Activated CD4-positive, alpha-beta T cell treated with anti-CD3 and anti-CD28 coated beads, Interleukin-2, amount 50 U/mL, for 24 hours (primary cell): ENCODE data around the gene INSL3.
A peak's percentile ranks its signal among the peaks of the same experiment; 100 is the strongest.

Source experiments
- DNase-seq, 2 donors: peaks; one replicate each; pipeline ENCODE4 v3.0.0-alpha.2; 2020; ENCODE audit warnings: low read depth in 1 of 2, low spot score in 1 of 2

INSL3 gene, protein sequence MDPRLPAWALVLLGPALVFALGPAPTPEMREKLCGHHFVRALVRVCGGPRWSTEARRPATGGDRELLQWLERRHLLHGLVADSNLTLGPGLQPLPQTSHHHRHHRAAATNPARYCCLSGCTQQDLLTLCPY

DNA sequence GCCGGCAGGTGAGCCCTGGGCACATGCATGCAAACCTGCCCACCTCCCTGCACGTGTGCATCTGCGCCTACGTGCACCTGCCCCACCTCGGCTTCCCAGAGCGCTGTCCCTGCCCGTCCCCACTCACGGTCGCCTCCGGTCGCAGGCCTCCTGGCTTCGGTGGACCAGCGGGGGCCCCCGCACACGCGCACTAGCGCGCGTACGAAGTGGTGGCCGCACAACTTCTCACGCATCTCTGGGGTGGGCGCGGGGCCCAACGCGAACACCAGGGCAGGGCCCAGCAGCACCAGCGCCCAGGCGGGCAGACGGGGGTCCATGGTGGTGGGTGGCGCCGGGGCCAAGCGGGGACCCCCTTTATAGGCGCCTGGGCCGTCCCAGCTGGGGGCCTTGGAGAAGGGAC is at the start of gene INSL3:
INSL3 (minus strand) TSS at position 330 of the 400 bp plus-strand sequence; CDS start at position 317, 13 bp downstream.
- no peak for DNase-seq

DNA sequence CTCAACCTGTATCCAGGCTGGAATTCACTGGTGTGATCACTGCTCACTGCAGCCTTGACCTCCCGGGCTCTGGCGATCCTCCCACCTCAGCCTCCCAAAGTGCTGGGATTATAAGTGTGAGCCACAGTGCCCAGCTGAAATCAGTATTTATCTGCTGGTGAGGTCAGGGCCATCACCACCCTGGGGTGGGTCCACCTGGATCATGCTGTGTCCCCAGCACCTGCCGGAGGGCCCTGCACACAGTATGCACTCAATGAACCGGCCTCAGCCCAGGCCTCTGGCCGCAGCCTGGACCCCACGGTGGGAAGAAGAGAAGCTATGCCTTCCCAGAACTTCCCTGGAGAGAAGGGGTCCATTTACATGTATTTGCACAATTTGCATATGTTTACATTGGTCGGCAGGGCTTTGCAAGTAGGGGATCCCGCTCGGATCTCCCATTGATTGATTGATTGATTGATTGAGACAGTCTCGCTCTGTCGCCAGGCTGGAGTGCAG is 47.8 kb upstream of the INSL3 start:
- no peak for DNase-seq

DNA sequence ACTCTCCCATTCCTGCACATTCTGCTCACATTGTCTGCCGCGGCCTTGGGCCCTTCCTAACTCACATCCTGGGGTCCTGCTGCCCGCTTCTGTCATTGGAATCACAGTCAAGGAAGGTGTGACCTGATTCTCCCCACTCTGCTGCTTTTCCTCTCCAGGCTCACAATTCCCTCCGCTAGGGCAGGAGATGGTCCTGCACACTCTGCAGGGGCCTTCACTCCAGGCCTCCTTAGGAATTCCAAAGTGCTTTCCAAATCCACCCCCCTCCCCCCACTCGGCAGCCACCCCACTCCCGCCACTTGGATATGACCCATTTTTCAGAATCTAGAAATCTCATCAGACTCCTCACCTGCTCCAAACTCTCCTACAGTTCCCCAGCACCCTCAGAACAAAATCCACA is 47.4 kb upstream of the INSL3 start:
- DNase-seq: no peak

DNA sequence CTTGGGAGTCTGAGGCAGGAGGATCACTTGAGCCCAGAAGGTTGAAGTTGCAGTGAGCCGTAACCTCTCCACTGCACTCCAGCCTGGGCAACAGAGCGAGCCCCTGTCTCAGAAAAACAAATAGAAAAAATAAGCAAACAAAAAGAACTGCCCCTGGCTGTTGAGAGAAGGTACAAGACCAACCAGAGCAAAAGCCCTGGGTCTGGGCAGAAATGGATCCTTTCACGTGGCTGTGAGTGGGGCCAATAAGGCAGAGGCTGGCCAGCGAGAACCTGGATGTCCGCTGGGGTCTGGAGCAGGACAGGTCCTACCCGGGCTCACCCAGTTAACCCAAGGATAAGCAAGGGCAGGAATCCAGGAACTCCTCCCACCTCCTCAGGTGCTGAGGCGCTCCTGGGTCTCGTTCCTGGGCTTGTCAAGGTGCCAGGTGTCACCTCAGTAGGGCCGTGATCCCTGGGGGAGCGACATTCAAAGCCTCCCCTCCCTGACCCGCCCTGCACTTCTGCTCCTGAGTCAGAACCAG is 45.7 kb upstream of the INSL3 start:
- no peak for DNase-seq

DNA sequence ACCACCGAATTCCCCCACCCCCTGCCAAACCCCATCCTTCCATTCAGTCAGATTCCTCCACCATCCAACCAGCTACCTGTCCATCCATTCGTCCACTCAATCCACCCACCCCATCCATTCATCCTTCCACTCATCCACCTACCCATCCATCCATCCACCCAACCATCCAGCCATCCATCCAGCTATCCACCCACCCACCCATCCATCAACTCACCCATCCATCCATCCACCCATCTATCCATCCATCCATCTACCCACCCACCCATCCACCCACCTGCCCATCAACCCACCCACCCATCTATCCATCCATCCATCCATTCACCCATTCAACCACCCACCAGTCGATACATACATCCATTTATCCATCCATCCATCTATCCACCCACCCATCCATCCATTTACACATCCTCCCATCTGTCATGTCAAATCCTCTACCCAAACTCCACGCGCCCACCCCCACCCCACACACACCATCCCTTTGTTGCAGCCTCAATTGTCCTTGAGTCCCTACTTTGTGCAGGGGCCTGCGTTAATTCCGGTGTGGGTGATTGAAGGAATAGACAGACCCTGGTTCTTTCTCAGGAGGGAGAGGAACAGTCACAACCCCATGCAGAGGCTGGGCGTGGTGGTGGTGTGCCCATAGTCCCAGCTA is 45.1 kb upstream of the INSL3 start:
- DNase-seq: no peak

DNA sequence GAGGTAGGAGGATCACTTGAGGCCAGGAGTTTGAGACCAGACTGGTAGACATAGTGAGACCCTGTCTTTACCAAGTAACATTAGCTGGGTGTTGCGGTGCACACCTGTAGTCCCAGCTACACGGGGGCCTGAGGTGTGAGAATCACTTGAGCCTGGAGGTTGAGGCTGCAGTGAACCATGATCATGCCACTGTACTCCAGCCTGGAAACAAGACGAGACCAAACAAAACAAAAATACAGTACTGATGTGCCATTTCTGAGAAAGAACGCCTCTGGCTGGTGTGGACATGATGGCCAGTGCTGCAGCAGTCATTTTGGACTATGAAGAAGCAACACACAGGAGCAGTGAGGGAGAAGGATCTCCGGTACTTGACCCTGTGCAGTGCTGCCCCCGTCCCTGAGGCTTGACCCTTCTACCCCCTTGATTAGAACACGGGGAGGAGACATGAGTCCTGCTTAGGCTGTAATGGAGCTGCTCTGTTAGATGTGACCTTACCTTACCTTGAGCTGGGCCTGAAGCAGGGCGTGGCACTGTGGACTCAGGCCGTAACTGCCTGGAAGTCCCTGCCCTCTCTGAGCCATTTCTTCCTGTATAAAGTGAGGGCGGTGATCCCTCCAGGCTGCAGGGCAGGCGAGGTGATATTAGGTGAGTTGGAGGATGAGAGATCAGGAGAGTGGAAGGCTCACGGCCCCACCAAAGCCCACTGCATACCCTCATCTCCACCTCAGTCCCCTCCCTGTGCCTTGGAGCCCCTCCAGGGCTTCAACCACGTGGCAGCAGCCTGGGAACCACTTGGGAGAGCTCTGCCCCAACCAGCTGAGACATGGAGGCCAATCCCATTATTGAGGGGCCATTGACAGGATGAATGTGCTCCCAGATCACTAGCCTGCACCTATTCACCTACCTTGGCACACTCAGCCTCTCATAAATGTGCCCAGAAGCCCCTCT is 44.3 kb upstream of the INSL3 start:
- DNase-seq: no peak

DNA sequence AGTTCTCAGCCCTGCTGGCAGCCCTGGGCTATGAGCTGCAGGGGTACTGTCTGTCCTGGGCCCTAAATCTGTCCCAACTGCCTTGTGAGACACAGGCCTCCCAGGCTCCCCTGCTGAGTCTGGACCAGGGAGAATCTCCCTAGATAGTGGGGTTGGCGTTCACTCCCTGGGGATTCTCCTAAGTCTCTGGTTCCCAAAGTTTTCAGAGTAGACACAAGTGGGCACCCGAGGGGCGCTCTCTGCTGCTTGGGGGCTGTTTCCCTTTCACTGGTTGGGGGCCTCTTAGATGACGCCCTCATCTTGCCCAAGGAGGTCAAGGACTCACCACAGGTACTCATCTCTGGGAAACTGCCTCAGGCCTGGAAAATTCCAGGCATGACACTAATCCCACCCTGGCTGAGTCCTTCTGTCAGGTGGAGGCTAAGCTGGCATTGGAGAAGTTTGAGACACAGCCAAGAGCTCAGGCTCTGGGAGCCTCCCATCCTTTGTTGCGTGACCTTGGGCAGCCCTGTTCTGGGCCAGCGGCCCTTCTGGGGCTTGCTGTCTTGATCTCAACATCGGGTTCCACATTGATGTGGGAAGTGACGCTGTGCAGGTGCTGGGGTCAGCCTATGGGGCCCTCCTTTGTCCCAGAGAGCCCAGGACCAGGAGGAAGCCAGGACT is 42.3 kb upstream of the INSL3 start:
- DNase-seq: no peak

DNA sequence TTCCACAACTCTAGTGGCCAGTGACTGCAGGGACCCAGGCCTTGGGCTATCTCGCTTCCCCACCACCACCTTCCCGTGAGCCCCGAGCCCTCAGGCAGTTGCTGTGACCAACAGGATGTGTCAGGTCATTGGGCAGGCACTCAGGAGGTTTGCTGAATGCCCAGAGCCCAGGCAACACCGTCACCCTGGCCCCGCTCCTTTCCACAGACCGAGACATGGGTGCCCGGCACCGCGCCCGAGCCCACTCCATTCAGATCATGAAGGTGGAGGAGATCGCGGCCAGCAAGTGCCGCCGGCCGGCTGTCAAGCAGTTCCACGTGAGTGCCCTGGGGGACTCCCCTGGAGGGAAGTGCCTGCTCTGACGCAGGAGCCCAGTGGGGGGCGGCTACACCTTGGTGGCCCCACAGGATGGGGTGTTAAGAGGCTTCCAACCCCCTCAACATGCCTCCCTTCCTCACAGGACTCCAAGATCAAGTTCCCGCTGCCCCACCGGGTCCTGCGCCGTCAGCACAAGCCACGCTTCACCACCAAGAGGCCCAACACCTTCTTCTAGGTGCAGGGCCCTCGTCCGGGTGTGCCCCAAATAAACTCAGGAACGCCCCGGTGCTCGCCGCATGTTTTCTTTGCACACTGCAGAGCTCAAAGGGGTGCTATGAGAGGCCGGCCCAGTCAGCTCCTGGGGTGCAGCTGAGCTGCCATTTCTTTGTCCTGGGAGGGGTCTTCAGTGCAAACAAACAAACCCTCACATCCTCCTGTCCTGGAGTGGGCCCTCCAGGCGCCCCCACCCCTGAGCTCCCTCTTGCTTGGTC is 41.6 kb upstream of the INSL3 start:
- no peak for DNase-seq

DNA sequence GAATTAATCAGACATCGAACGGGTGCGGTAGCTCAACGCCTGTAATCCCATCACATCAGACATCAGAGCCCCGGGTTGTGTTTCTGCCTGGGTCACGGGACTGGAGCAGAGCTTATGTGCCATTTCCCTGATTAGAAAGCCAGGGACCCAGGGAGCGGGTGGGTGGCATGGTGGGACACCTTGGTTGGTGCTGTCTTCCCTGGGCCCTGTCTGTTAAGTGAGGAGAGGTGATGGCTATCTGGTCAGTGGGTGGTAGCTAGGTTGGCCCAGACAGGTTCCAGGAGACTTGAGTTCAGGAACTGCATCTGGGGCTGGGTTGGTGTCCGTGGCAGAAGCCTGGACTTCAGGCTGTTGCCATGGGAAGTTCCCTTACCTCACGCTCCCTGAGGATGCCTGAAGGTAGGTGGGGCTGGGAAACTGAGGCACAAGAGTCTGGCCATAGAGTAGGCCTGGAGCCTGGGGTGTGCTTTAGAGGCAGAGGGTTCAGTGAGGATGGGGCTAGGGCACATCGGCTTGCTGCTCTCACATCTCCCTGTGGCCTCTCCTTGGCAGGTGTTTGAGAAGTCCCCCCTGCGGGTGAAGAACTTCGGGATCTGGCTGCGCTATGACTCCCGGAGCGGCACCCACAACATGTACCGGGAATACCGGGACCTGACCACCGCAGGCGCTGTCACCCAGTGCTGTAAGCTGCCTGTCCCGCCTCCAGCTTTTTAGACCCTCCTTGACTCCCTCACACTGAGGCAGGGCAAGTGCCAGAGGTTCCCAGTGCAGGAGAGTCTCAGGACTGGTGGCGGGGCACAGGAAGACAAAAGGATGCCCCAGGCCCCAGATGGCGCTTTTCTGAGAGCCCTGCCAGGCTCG is 40.5 kb upstream of the INSL3 start:
- DNase-seq: no peak

DNA sequence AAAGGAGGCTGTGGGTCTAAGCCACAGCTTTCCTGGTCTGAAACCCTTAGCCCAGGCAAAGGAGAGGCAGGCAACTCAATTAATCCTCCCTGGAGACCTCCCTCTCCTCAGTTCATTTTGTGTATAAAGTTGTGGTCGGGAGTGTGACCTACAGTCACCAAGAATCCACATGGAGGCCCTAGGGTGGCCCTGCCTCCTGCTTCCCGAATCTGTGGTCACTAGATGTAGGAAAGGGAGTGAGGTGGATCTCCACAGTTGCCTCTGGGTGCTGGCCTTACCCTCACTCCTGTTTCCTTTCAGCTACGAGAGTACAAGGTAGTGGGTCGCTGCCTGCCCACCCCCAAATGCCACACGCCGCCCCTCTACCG is 39.7 kb upstream of the INSL3 start:
- DNase-seq: no peak

DNA sequence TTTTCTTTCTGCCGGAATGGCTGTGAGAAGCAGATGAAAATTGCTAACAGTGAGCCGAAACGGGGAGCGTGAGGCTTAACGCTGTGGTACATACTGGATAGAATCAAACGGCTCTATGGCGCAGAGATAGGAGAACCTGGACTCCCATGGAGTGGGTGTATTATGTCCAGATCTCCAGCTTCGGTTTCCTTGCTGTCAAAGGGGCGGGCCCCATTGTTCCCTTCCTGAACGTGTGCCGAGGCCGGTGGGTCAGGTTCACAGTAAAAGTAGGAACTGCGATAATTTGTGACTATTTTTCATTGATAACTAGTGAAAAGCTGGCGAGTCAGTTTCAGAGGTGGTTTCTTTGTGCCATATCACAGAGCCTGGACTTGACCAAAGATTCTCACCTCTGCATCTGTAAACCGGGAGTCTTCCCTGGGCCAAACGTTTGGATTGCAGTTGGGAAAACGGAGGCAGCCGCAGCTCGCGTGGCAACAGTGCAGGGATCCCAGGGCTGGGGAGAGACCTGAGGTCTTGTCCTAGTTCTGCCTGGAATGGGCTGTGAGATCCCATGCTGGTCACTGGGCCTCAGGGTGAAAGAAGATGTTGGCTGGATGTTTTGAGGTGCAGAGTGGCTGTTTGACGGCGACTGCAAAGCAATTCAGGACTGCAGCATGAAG is 39.1 kb upstream of the INSL3 start:
- no peak for DNase-seq

DNA sequence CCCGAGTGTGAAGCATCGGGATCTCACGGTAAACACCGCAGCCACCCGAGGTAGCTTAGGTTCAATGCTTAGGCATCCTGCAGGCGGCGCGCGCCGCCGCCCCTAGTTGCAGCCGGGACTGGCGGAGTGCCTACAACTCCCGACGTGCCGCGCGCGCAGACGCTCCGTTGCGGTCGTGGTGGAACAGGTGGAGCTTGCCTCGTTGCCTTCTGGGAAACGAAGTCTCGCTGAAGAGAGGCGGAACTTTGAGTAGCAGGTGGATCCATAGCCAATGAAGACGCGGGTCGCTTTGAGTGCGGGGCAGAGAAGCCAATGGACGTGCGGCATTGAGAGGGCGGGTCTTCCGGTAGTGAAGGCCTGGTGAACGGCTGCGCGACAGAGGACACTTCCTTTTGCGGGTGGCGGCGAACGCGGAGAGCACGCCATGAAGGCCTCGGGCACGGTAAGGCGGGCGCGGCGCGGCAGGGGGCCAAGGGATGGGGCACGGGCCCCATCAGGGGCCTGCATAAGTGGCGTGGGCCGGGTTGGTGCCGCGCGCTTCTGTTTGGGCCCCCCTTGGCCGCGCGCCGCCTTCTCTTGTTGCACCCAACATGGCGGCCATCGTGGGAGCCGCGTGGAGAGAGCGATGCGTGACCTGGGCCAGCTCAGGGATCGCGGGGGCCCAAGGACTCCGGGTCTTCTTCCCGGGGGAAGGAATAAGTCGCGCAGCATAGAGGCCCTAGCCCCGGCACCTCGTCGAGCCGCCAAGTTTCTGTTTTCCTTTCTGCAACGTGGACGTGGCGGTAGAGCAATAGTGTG is 38.4 kb upstream of the INSL3 start, which contains the start of gene RPL18A:
RPL18A (plus strand) TSS at position 378 of the 798 bp plus-strand sequence; CDS start at position 425, 47 bp downstream.
- DNase-seq: peak; percentile 93 to 99

DNA sequence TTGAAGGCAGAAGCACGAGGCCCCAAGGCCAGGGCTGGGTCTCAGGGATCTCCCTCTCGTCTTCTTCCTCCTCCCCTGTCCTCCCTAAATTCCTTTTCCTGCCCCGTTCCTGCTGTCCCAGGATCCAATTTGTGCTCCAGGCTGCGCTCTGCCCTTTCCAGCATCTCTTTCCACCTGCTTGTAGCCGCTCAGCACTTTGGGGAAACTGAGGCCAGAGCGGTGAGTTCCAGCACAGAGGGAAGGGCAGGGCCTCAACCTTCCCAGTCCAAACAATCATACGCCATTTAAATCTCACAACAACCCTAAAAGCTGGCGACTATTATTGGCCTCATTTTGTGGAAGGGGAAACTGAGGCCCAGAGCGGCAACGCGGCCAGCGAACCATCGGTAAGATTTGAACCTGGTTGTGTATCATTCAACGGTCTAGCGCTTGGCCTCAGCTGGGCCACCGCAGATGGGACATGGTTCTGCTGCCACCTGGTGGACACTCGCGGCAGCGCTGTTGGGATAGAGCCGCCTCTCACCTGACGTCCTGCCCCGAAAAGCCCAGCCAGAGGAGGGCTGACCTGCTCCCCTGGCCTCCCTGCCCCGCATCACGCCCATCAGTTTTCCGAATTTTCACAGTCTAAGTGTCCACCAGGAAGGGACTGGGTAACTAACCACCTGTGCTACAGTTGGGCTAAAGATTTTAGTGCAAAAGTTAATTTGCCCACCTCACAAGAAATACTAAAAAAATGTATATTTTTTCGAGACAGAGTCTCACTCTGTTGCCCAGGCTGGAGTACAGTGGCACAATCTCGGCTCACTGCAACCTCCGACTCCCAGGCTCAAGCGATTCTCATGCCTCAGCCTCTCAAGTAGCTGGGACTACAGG is 34.2 kb upstream of the INSL3 start:
- peak; percentile 91 to 96 for DNase-seq

DNA sequence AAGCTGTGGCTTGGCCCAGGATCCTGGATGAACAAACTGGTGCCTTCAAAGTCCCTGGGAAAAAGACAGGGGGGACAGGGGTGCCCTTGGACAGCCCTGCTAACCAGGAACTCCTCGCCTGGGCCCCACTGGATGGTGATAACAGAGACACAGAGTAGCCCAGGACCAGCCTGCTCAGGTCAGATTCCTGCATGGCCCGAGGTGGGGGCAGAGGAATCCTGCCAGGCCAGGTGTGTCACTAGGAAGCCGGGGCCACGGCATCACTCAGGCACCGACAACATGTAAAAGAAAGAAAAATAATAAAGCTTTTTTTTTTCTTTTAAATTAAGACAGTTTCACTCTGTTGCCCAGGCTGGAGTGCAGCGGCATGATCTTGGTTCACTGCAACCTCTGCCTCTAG is 32.7 kb upstream of the INSL3 start:
- DNase-seq: no peak

DNA sequence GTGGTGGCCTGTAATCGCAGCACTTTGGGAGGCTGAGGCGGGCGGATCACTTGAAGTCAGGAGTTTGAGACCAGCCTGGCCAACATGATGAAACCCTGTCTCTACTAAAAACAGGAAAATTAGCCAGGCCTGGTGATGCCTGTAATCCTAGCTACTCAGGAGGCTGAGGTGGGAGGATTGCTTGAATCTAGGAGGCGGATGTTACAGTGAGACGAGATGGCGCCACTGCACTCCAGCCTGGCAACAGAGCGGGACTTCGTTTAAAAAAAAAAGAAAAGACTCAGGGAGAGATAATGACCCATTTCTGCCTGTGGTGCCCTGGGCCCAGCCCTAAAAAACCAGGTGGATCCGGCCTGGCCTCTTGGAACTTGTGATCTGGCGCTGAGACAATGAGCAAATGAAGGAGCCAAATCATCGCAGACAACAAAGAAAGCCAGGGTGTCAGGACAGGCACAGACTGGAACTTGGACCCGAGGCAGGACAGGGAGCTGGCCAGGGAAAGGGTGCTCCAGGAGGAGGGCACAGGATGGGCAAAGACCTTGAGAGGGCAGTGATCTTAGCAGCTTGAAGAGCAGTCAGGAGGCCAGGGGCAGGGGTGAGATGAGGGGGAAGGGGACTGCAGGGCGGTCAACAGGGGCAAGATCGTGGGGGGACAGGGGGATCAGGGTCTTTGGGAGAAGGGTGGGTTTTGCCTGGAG is 27.4 kb upstream of the INSL3 start:
- no peak for DNase-seq
